C4-2B (cell line): ENCODE results near the gene GJC2.

Experiments used
- ZFX ChIP-seq: fragments of 450-650 bp; IDR thresholded peaks from 2 replicates; pipeline ENCODE4 v1.6.1; 2017
- TF ChIP-seq, protein P1 (sequence below): fragments of 450-650 bp; conservative IDR thresholded peaks from 2 replicates; pipeline ENCODE4 v1.5.1; 2017; ENCODE audit warnings: mild to moderate bottlenecking

DNA sequence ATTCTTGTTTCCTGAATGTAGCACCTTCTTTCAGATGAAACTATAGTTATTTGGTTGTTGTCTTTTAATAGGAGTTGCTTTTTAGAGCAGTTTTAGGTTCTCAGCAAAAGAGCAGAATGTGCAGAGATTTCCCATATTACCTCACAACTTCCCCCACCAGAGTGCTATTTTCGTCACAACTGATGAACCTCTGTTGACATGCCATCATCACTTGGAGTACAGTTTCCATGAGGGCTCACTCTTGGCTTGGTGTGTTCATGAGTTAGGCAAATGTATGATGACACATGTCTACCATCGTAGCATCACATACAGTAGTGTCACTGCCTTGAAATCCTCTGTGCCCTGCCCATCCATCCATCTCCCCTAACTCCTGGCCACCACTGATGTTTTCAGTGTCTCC is 19.6 kb downstream of the GJC2 start:
- TF ChIP-seq, protein P1, sequence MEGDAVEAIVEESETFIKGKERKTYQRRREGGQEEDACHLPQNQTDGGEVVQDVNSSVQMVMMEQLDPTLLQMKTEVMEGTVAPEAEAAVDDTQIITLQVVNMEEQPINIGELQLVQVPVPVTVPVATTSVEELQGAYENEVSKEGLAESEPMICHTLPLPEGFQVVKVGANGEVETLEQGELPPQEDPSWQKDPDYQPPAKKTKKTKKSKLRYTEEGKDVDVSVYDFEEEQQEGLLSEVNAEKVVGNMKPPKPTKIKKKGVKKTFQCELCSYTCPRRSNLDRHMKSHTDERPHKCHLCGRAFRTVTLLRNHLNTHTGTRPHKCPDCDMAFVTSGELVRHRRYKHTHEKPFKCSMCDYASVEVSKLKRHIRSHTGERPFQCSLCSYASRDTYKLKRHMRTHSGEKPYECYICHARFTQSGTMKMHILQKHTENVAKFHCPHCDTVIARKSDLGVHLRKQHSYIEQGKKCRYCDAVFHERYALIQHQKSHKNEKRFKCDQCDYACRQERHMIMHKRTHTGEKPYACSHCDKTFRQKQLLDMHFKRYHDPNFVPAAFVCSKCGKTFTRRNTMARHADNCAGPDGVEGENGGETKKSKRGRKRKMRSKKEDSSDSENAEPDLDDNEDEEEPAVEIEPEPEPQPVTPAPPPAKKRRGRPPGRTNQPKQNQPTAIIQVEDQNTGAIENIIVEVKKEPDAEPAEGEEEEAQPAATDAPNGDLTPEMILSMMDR = no peak
- no peak for TF ChIP-seq ZFX
